H1 (cell line): ENCODE results near the gene ITGB7. TPM values are rescaled to one million over a fixed set of nuclear protein-coding genes. Genes with fewer than 3 reads are reported as not detected.

ENCODE experiments used
- CTCF ChIA-PET: fragments of 300-600 bp; sonication (Branson Sonifier 250); formaldehyde crosslinking; loops from one replicate; lab custom pipeline; 2021; ENCODE audit not compliant: partially characterized antibody; lab: Charles Lee
- POLR2A ChIA-PET: fragments of 300-600 bp; sonication (Branson Sonifier 250); formaldehyde crosslinking; loops from one replicate; lab custom pipeline; 2021; ENCODE audit warnings: inconsistent platforms; ENCODE audit not compliant: partially characterized antibody; lab: Charles Lee
- DNase-seq, 2 experiments: peaks; one replicate each; pipeline versions ENCODE4 v3.0.0 to v3.0.0-alpha.2; 2010 to 2022; ENCODE audit warnings: low spot score in 2 of 2, low read depth in 1 of 2, mixed read lengths in 1 of 2
- FAIRE-seq: peaks from 2 replicates; lab custom pipeline; 2011; peaks lifted over from hg19 to GRCh38; lab: Jason Lieb, UNC
- H2AFZ ChIP-seq: 2 replicates; pipeline ENCODE4 v1.8.1; 2012; ENCODE audit warnings: low read length, inconsistent platforms
- H2AK5ac ChIP-seq: 2 replicates; pipeline ENCODE4 v1.6.1; 2013; ENCODE audit warnings: low read depth, low read length
- H2BK120ac ChIP-seq: replicated peaks from 2 replicates; pipeline ENCODE3; 2013; ENCODE audit warnings: low read depth, low read length, inconsistent platforms
- H2BK12ac ChIP-seq: 2 replicates; pipeline ENCODE4 v1.6.1; 2013; ENCODE audit warnings: low read depth, low read length
- H2BK15ac ChIP-seq: 2 replicates; pipeline ENCODE4 v1.6.1; 2013; ENCODE audit warnings: low read length
- H2BK20ac ChIP-seq: 2 replicates; pipeline ENCODE4 v1.6.1; 2013; ENCODE audit warnings: low read length
- H2BK5ac ChIP-seq: 2 replicates; pipeline ENCODE4 v1.6.1; 2013; ENCODE audit warnings: low read depth, low read length
- H3K14ac ChIP-seq: 2 replicates; pipeline ENCODE4 v1.6.1; 2013; ENCODE audit warnings: inconsistent platforms; ENCODE audit not compliant: insufficient read length
- H3K18ac ChIP-seq: 2 replicates; pipeline ENCODE4 v1.6.1; 2013; ENCODE audit warnings: low read length; ENCODE audit errors: extremely low read depth
- H3K23ac ChIP-seq: 2 replicates; pipeline ENCODE4 v1.6.1; 2013; ENCODE audit warnings: inconsistent platforms; ENCODE audit not compliant: insufficient read length
- H3K23me2 ChIP-seq: 2 replicates; pipeline ENCODE4 v1.6.1; 2013; ENCODE audit warnings: low read depth, low read length
- H3K27ac ChIP-seq: 2 replicates; pipeline ENCODE4 v1.6.1; 2011; ENCODE audit warnings: low read depth, low read length, inconsistent platforms
- H3K27me3 ChIP-seq, 4 experiments: replicated peaks in 1 of 4; 1 replicate in 1 of 4; 2 replicates in 3 of 4; pipeline versions ENCODE4 v1.6.1 to v1.8.1; 2011 to 2013; ENCODE audit warnings: low read length in 3 of 4, mild to moderate bottlenecking in 3 of 4, inconsistent platforms in 2 of 4, mixed read lengths in 2 of 4, moderate library complexity in 1 of 4; ENCODE audit not compliant: control insufficient read depth in 3 of 4, insufficient read depth in 3 of 4; ENCODE audit errors: extremely low read depth in 1 of 4
- H3K36me3 ChIP-seq, 4 experiments: 2 replicates each; pipeline versions ENCODE4 v1.6.1 to v1.8.1; 2011 to 2013; ENCODE audit warnings: mild to moderate bottlenecking in 4 of 4, low read length in 3 of 4, moderate library complexity in 2 of 4, control low read depth in 1 of 4, inconsistent platforms in 1 of 4; ENCODE audit not compliant: insufficient read depth in 4 of 4, control insufficient read depth in 2 of 4
- H3K4ac ChIP-seq: replicated peaks from 2 replicates; pipeline ENCODE3; 2013; ENCODE audit warnings: low read length, low read depth, mixed read lengths, inconsistent platforms; ENCODE audit not compliant: insufficient read length
- H3K4me1 ChIP-seq, 4 experiments: replicated peaks in 1 of 4; 1 replicate in 1 of 4; 2 replicates in 3 of 4; pipeline versions ENCODE4 v1.6.1 to v1.8.1; 2011 to 2013; ENCODE audit warnings: low read length in 3 of 4, inconsistent platforms in 2 of 4, mixed read lengths in 1 of 4; ENCODE audit not compliant: insufficient read depth in 4 of 4, control insufficient read depth in 3 of 4
- H3K4me2 ChIP-seq, 2 experiments: 2 replicates each; pipeline versions ENCODE4 v1.6.1 to v1.8.1; 2011 to 2013; ENCODE audit warnings: low read depth in 2 of 2, low read length in 2 of 2, control low read depth in 1 of 2, inconsistent platforms in 1 of 2, mild to moderate bottlenecking in 1 of 2; ENCODE audit not compliant: insufficient read depth in 1 of 2
- H3K4me3 ChIP-seq, 4 experiments: fragments of 200-600, 300-600 bp in 1 of 4; sonication (generic), shearing (Covaris generic), sonication (Bioruptor Twin) in 1 of 4; 2 replicates each; pipeline versions ENCODE4 v1.5.1 to v1.8.1; 2011 to 2016; ENCODE audit warnings: low read length in 4 of 4, low read depth in 3 of 4, control low read depth in 2 of 4, inconsistent platforms in 2 of 4, mild to moderate bottlenecking in 2 of 4, mixed read lengths in 1 of 4, moderate library complexity in 1 of 4; ENCODE audit not compliant: insufficient read depth in 2 of 4; ENCODE audit errors: extremely low read depth in 1 of 4
- H3K56ac ChIP-seq: replicated peaks from 2 replicates; pipeline ENCODE3; 2013; ENCODE audit warnings: low read depth, mild to moderate bottlenecking, mixed read lengths, low read length, inconsistent platforms; ENCODE audit not compliant: insufficient read length
- H3K79me1 ChIP-seq: 2 replicates; pipeline ENCODE4 v1.6.1; 2013; ENCODE audit warnings: low read depth, low read length, control low read depth
- H3K79me2 ChIP-seq, 2 experiments: 2 replicates each; pipeline versions ENCODE4 v1.6.1 to v1.8.1; 2012 to 2013; ENCODE audit warnings: low read length in 2 of 2, mild to moderate bottlenecking in 2 of 2, inconsistent platforms in 1 of 2; ENCODE audit not compliant: insufficient read depth in 2 of 2, control insufficient read depth in 1 of 2
- H3K9ac ChIP-seq, 4 experiments: replicated peaks in 1 of 4; 1 replicate in 1 of 4; 2 replicates in 3 of 4; pipeline versions ENCODE4 v1.6.1 to v1.8.1; 2011 to 2013; ENCODE audit warnings: low read depth in 3 of 4, low read length in 3 of 4, control low read depth in 2 of 4, mild to moderate bottlenecking in 2 of 4, moderate library complexity in 2 of 4, inconsistent platforms in 1 of 4; ENCODE audit errors: extremely low read depth in 1 of 4
- H3K9me3 ChIP-seq, 2 experiments: 2 replicates each; pipeline versions ENCODE4 v1.6.1 to v1.8.1; 2012 to 2013; ENCODE audit warnings: mild to moderate bottlenecking in 2 of 2, moderate library complexity in 2 of 2, control low read depth in 1 of 2, inconsistent platforms in 1 of 2, low read depth in 1 of 2, low read length in 1 of 2, mixed read lengths in 1 of 2; ENCODE audit not compliant: insufficient read depth in 2 of 2
- H4K20me1 ChIP-seq, 2 experiments: replicated peaks in 1 of 2; 2 replicates each; pipeline versions ENCODE3 to v1.8.1; 2011 to 2013; ENCODE audit warnings: inconsistent platforms in 2 of 2, low read length in 2 of 2, mild to moderate bottlenecking in 1 of 2; ENCODE audit not compliant: insufficient read depth in 2 of 2, control insufficient read depth in 1 of 2
- H4K5ac ChIP-seq: 2 replicates; pipeline ENCODE4 v1.6.1; 2013; ENCODE audit warnings: low read length, low read depth, mixed read lengths, inconsistent platforms; ENCODE audit not compliant: insufficient read length
- H4K8ac ChIP-seq: 2 replicates; pipeline ENCODE4 v1.8.0; 2013; ENCODE audit warnings: mild to moderate bottlenecking, moderate library complexity, low read length, inconsistent platforms; ENCODE audit not compliant: insufficient read depth; ENCODE audit errors: extremely low read depth
- H4K91ac ChIP-seq: replicated peaks from 2 replicates; pipeline ENCODE3; 2013; ENCODE audit warnings: low read length, mixed read lengths, inconsistent platforms; ENCODE audit not compliant: insufficient read length
- WGBS, 2 experiments: shearing (Covaris generic) in 1 of 2; methylation state at CpG; one replicate each; pipeline versions ENCODE4 v1.1.6 to v1.1.7; 2013 to 2015; ENCODE audit warnings: low lambda C conversion rate in 2 of 2, mixed read lengths in 2 of 2, inconsistent platforms in 1 of 2, low coverage in 1 of 2, missing lambda C conversion rate in 1 of 2; ENCODE audit not compliant: insufficient replicate concordance in 2 of 2, insufficient coverage in 1 of 2, insufficient read length in 1 of 2; ENCODE audit errors: extremely low coverage in 1 of 2, missing lambda C conversion rate in 1 of 2; 5-methylcytosine and 5-hydroxymethylcytosine counted together
- polyA plus RNA-seq, 7 experiments: library from polyadenylated mRNA; depleted of rRNA in 3 of 7; stranded (reverse) in 5 of 7; unstranded in 2 of 7; fragments of >200 nt in 5 of 7; fragments of 200-250 nt in 2 of 7; gene quantifications; 1 replicate in 5 of 7; 2 replicates in 1 of 7; 4 replicates in 1 of 7; pipeline versions ENCODE4 v1.2.1 to v1.2.3, GENCODE V29; 2011 to 2013; ENCODE audit warnings: missing spikeins in 2 of 7, mixed read lengths in 2 of 7
- total RNA-seq: library from RNA; stranded (reverse); fragmentation: NEBNext Ultra II Directional; extraction: Animal tissue kit (Norgen Biotek cat#: 25700); gene quantifications from 2 replicates; pipeline ENCODE4 v1.2.1, GENCODE V29; 2021

ITGB7 gene
- total and polyA plus RNA-seq, 2 of the 8 experiments (the other 6 are each of a cell fraction or from before 2014, with no cell fraction given) = 0.35 to 0.54 TPM

- no peaks in the 10 kb centered on the region for H4K20me1 ChIP-seq
- H3K23me2 ChIP-seq = peaks cover 11% of the 10 kb centered on the region; the same call in 1 of the 2 replicates
- H4K8ac ChIP-seq = no peak overlapping the region
- no peak for FAIRE-seq
- no peaks in the 10 kb centered on the region for H3K9me3 ChIP-seq
- 72% methylated on average over 3 of the region's 3 CpGs; no CpG with 5 or more reads in 1 of the 2 experiments for WGBS, 2 experiments
- 0 out of 2 replicates have a peak overlapping the region, but pooled peaks have one; percentile 25 for H2AK5ac ChIP-seq
- H2BK20ac ChIP-seq = peak overlapping the region; percentile 67; the same call in 1 of the 2 replicates
- H3K4me2 ChIP-seq = peak overlapping the region; percentile 41 to 92; a peak in 3 of 4 replicates
- H2BK5ac ChIP-seq = no peak overlapping the region
- no peaks in the 10 kb centered on the region for H3K79me1 ChIP-seq
- no peak overlapping the region for H3K23ac ChIP-seq
- H3K36me3 ChIP-seq = no peaks in the 10 kb centered on the region
- H2BK120ac ChIP-seq = no peak overlapping the region
- H2BK12ac ChIP-seq = peak overlapping the region; percentile 69; the same call in 1 of the 2 replicates
- no peak overlapping the region for H3K18ac ChIP-seq
- peaks cover 0 to 7% of the 10 kb centered on the region in 2 experiments; a peak in 1 of 4 replicates for H3K79me2 ChIP-seq
- H3K56ac ChIP-seq = no peak overlapping the region
- no peak overlapping the region for H3K27ac ChIP-seq
- no peaks in the 10 kb centered on the region for H3K27me3 ChIP-seq
- no peak overlapping the region for H3K14ac ChIP-seq
- ChIA-PET CTCF (interaction anchor here (2.5 to 23.5 kb wide), 4 partner anchors 9 to 52 kb away, joined by 12 to 535 read pairs (median 34); partner anchors contain the start of genes ESPL1 and ITGB7), POLR2A (interaction anchor here (1.3 to 12.4 kb wide), 4 partner anchors 9 to 27 kb away, joined by 3 to 151 read pairs (median 3); no protein-coding TSS in a partner anchor)
- H2AFZ ChIP-seq = no peak overlapping the region
- no peak for DNase-seq
- peak overlapping the region; percentile 67 for H4K91ac ChIP-seq
- H2BK15ac ChIP-seq = no peak overlapping the region
- peaks cover 31 to 56% (median 44%) of the 10 kb centered on the region in 4 experiments for H3K4me1 ChIP-seq
- H3K4ac ChIP-seq = no peak overlapping the region
- no peak overlapping the region for H3K4me3 ChIP-seq
- H3K9ac ChIP-seq = no peak overlapping the region
- H4K5ac ChIP-seq = no peak overlapping the region
Measured at GRCh38 chr12:53235164-53235563, 28.1 kb upstream of the ITGB7 start.
